Activated CD4-positive, alpha-beta T cell treated with anti-CD3 and anti-CD28 coated beads, Interleukin-2, amount 10 ng/mL, durations not matched to agents 7 days and 5 days (primary cell): ENCODE measurements around the gene ZNF699. TPM values are rescaled to one million over a fixed set of nuclear protein-coding genes. Genes with fewer than 3 reads are reported as not detected.

Experiments used
- CTCF ChIA-PET: fragments of 350-600 bp; sonication (Branson Sonifier 250); formaldehyde crosslinking; loops from one replicate; lab custom pipeline; 2021; ENCODE audit warnings: antibody characterized with exemption; lab: Charles Lee
- POLR2A ChIA-PET: fragments of 350-600 bp; sonication (Branson Sonifier 250); formaldehyde crosslinking; loops from one replicate; lab custom pipeline; 2021; ENCODE audit warnings: antibody characterized with exemption; lab: Charles Lee
- DNase-seq: peaks from one replicate; pipeline ENCODE4 v3.0.0-alpha.2; 2020
- H3K27ac Mint-ChIP-seq: one replicate; pipeline ENCODE4 v1.8.0; 2021; ENCODE audit warnings: mild to moderate bottlenecking, moderate library complexity, mixed read lengths
- H3K27me3 Mint-ChIP-seq: one replicate; pipeline ENCODE4 v1.8.0; 2021; ENCODE audit warnings: mixed read lengths
- H3K36me3 Mint-ChIP-seq: one replicate; pipeline ENCODE4 v1.8.0; 2021; ENCODE audit warnings: low read depth, mixed read lengths
- H3K4me1 Mint-ChIP-seq: one replicate; pipeline ENCODE4 v1.8.0; 2021; ENCODE audit warnings: mixed read lengths
- H3K4me3 Mint-ChIP-seq: one replicate; pipeline ENCODE4 v1.8.0; 2021; ENCODE audit warnings: mild to moderate bottlenecking, moderate library complexity, mixed read lengths
- H3K9me3 Mint-ChIP-seq: one replicate; pipeline ENCODE4 v1.8.0; 2021; ENCODE audit warnings: mixed read lengths
- total RNA-seq, 2 experiments: library from RNA; stranded (reverse); gene quantifications; one replicate each; pipeline ENCODE4 v1.2.3, GENCODE V29; 2021

Gene ZNF699
- 10 to 100 TPM in 1 of 2 experiments, 1 to 10 TPM in 1; 9.2 to 10.6 TPM for total RNA-seq

- Mint-ChIP-seq H3K4me3 (peak within 1 kb of the TSS; percentile 78), H3K27me3 (no peaks in the 10 kb centered on the region), H3K9me3 (peaks cover 29% of the 10 kb centered on the region), H3K36me3 (peaks cover 21% of the 10 kb centered on the region), H3K27ac (peak within 1 kb of the TSS; percentile 99), H3K4me1 (peaks cover 22% of the 10 kb centered on the region)
- ChIA-PET POLR2A (no interaction called here), CTCF (no interaction called here)
- DNase-seq = peak; percentile 99
Measured at GRCh38 chr19:9309139-9309973, at the start of gene ZNF699. Gene ZNF699, minus strand, starts transcription at chr19:9309838. Its CDS starts 4,719 bp downstream, at chr19:9305119.

- H3K36me3 Mint-ChIP-seq = peaks cover 18% of the 10 kb centered on the region
- POLR2A ChIA-PET = no interaction called here
Measured at GRCh38 chr19:9354651-9355050, 45.0 kb upstream of the ZNF699 start.

GRCh38 chr19:9353011-9353410, 43.4 kb upstream of the ZNF699 start:
- Mint-ChIP-seq H3K4me3 (no peak overlapping the region), H3K36me3 (peaks cover 13% of the 10 kb centered on the region), H3K27ac (no peak overlapping the region), H3K27me3 (no peaks in the 10 kb centered on the region), H3K4me1 (no peaks in the 10 kb centered on the region), H3K9me3 (peaks cover 49% of the 10 kb centered on the region)
- ChIA-PET POLR2A (interaction anchor here (0.6 kb wide), 1 partner anchor 158 kb away, joined by 3 read pairs; no protein-coding TSS in a partner anchor), CTCF (interaction anchor here (0.6 kb wide), 1 partner anchor 220 kb away, joined by 3 read pairs; no protein-coding TSS in a partner anchor)
- DNase-seq = no peak

More at GRCh38 chr19:9354651-9355050, 45.0 kb upstream of the ZNF699 start:
- DNase-seq = no peak
- CTCF ChIA-PET = no interaction called here
- no peaks in the 10 kb centered on the region for H3K4me1 Mint-ChIP-seq
- no peak overlapping the region for H3K27ac Mint-ChIP-seq
- H3K4me3 Mint-ChIP-seq = no peak overlapping the region
- H3K9me3 Mint-ChIP-seq = peaks cover 40% of the 10 kb centered on the region
- no peaks in the 10 kb centered on the region for H3K27me3 Mint-ChIP-seq

- CTCF ChIA-PET = no interaction called here
- POLR2A ChIA-PET = no interaction called here
- H3K36me3 Mint-ChIP-seq = peaks cover 7% of the 10 kb centered on the region
- no peaks in the 10 kb centered on the region for H3K4me1 Mint-ChIP-seq
- no peak overlapping the region for H3K27ac Mint-ChIP-seq
- no peak overlapping the region for H3K4me3 Mint-ChIP-seq
- DNase-seq = no peak
- H3K9me3 Mint-ChIP-seq = peaks cover 47% of the 10 kb centered on the region
- H3K27me3 Mint-ChIP-seq = no peaks in the 10 kb centered on the region
Measured at GRCh38 chr19:9352505-9352904, 42.9 kb upstream of the ZNF699 start.

- Mint-ChIP-seq H3K36me3 (peaks cover 18% of the 10 kb centered on the region), H3K4me3 (no peak overlapping the region), H3K27me3 (no peaks in the 10 kb centered on the region), H3K9me3 (peaks cover 56% of the 10 kb centered on the region), H3K4me1 (no peaks in the 10 kb centered on the region), H3K27ac (no peak overlapping the region)
- POLR2A ChIA-PET = no interaction called here
- no peak for DNase-seq
- CTCF ChIA-PET = no interaction called here
Measured at GRCh38 chr19:9348671-9349070, 39.0 kb upstream of the ZNF699 start.

- POLR2A ChIA-PET = no interaction called here
- H3K27ac Mint-ChIP-seq = no peak overlapping the region
- no peak overlapping the region for H3K4me3 Mint-ChIP-seq
- H3K27me3 Mint-ChIP-seq = no peaks in the 10 kb centered on the region
- DNase-seq = no peak
- no peaks in the 10 kb centered on the region for H3K4me1 Mint-ChIP-seq
- peaks cover 58% of the 10 kb centered on the region for H3K9me3 Mint-ChIP-seq
- peaks cover 22% of the 10 kb centered on the region for H3K36me3 Mint-ChIP-seq
- CTCF ChIA-PET = no interaction called here
Measured at GRCh38 chr19:9348253-9348652, 38.6 kb upstream of the ZNF699 start.

- DNase-seq = no peak
- ChIA-PET CTCF (no interaction called here), POLR2A (no interaction called here)
- Mint-ChIP-seq H3K4me3 (no peak overlapping the region), H3K9me3 (peaks cover 67% of the 10 kb centered on the region), H3K27me3 (no peaks in the 10 kb centered on the region), H3K4me1 (no peaks in the 10 kb centered on the region), H3K27ac (no peak overlapping the region), H3K36me3 (peaks cover 44% of the 10 kb centered on the region)
Measured at GRCh38 chr19:9345005-9345404, 35.4 kb upstream of the ZNF699 start.

- H3K4me3 Mint-ChIP-seq = no peak overlapping the region
- H3K9me3 Mint-ChIP-seq = peaks cover 67% of the 10 kb centered on the region
- no peaks in the 10 kb centered on the region for H3K27me3 Mint-ChIP-seq
- POLR2A ChIA-PET = no interaction called here
- H3K4me1 Mint-ChIP-seq = no peaks in the 10 kb centered on the region
- peaks cover 64% of the 10 kb centered on the region for H3K36me3 Mint-ChIP-seq
- no peak for DNase-seq
- CTCF ChIA-PET = no interaction called here
- no peak overlapping the region for H3K27ac Mint-ChIP-seq
Measured at GRCh38 chr19:9342610-9343304, 33.1 kb upstream of the ZNF699 start.

- CTCF ChIA-PET = no interaction called here
- peaks cover 57% of the 10 kb centered on the region for H3K9me3 Mint-ChIP-seq
- no peak overlapping the region for H3K27ac Mint-ChIP-seq
- no peaks in the 10 kb centered on the region for H3K27me3 Mint-ChIP-seq
- POLR2A ChIA-PET = no interaction called here
- no peak for DNase-seq
- peaks cover 8% of the 10 kb centered on the region for H3K4me1 Mint-ChIP-seq
- H3K4me3 Mint-ChIP-seq = no peak overlapping the region
- H3K36me3 Mint-ChIP-seq = peaks cover 71% of the 10 kb centered on the region
Measured at GRCh38 chr19:9329999-9330398, 20.4 kb upstream of the ZNF699 start.

GRCh38 chr19:9324584-9324962, 14.9 kb upstream of the ZNF699 start:
- H3K4me3 Mint-ChIP-seq = peak overlapping the region; percentile 85

GRCh38 chr19:9323919-9324583, 14.4 kb upstream of the ZNF699 start, which contains the start of gene ZNF559:
Gene ZNF559, plus strand, starts transcription at chr19:9324179. Its CDS starts 14,371 bp downstream, at chr19:9338550.
- H3K4me3 Mint-ChIP-seq = peak within 1 kb of the TSS; percentile 85
- H3K27ac Mint-ChIP-seq = peak within 1 kb of the TSS; percentile 94
- H3K9me3 Mint-ChIP-seq = peaks cover 42% of the 10 kb centered on the region
- peaks cover 33% of the 10 kb centered on the region for H3K4me1 Mint-ChIP-seq
- ChIA-PET CTCF (interaction anchor here (1.1 to 1.2 kb wide), 3 partner anchors 10 to 143 kb away, joined by 3 to 5 read pairs (median 4); no protein-coding TSS in a partner anchor), POLR2A (interaction anchor here (0.6 kb wide), 2 partner anchors 13 to 282 kb away, joined by 3 read pairs; no protein-coding TSS in a partner anchor)
- DNase-seq = peak; percentile 95
- H3K27me3 Mint-ChIP-seq = no peaks in the 10 kb centered on the region
- peaks cover 53% of the 10 kb centered on the region for H3K36me3 Mint-ChIP-seq

More at GRCh38 chr19:9324584-9324962, 14.9 kb upstream of the ZNF699 start:
- peaks cover 33% of the 10 kb centered on the region for H3K4me1 Mint-ChIP-seq
- no peak for DNase-seq
- H3K27ac Mint-ChIP-seq = peak overlapping the region; percentile 94
- H3K27me3 Mint-ChIP-seq = no peaks in the 10 kb centered on the region
- ChIA-PET CTCF (interaction anchor here (1.2 kb wide), 1 partner anchor 11 kb away, joined by 5 read pairs; no protein-coding TSS in a partner anchor), POLR2A (no interaction called here)
- peaks cover 46% of the 10 kb centered on the region for H3K9me3 Mint-ChIP-seq
- H3K36me3 Mint-ChIP-seq = peaks cover 55% of the 10 kb centered on the region

- H3K27ac Mint-ChIP-seq = peak overlapping the region; percentile 94
- ChIA-PET POLR2A (interaction anchor here (0.6 kb wide), 2 partner anchors 12 to 283 kb away, joined by 3 read pairs; no protein-coding TSS in a partner anchor), CTCF (interaction anchor here (1.1 to 1.2 kb wide), 3 partner anchors 10 to 142 kb away, joined by 3 to 5 read pairs (median 4); no protein-coding TSS in a partner anchor)
- peak; percentile 61 for DNase-seq
- peaks cover 38% of the 10 kb centered on the region for H3K9me3 Mint-ChIP-seq
- peaks cover 49% of the 10 kb centered on the region for H3K36me3 Mint-ChIP-seq
- peaks cover 33% of the 10 kb centered on the region for H3K4me1 Mint-ChIP-seq
- H3K4me3 Mint-ChIP-seq = peak overlapping the region; percentile 85
- H3K27me3 Mint-ChIP-seq = no peaks in the 10 kb centered on the region
Measured at GRCh38 chr19:9323557-9323918, 13.9 kb upstream of the ZNF699 start.
